ENCODE data around the gene PDE3A.

Gene PDE3A

DNA sequence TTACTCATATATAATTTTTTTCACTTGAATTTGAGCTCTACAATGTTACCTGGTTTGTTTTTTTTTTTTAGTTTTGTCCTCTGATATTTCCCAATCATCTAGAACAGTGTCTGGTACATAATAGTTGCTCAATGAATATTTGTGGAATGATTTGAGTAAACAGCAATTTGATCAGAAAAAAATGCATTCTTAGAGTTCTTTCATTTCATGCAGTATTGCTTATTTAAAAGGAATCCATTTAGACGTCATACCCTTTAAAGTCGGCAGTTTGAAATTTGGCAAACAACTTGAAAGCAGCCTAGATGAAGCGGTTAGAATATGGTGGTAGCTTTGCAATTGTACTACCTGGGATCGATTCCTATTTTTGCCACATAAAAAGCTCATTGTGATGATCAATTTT lies 140.0 kb downstream of the PDE3A start:
- no peak for DNase-seq (ENCODE audit: low read depth)
- H3K4me3 ChIP-seq (ENCODE audit: control insufficient read depth, low read depth, low read length): no peak overlapping the region
- TF ChIP-seq, protein P1, sequence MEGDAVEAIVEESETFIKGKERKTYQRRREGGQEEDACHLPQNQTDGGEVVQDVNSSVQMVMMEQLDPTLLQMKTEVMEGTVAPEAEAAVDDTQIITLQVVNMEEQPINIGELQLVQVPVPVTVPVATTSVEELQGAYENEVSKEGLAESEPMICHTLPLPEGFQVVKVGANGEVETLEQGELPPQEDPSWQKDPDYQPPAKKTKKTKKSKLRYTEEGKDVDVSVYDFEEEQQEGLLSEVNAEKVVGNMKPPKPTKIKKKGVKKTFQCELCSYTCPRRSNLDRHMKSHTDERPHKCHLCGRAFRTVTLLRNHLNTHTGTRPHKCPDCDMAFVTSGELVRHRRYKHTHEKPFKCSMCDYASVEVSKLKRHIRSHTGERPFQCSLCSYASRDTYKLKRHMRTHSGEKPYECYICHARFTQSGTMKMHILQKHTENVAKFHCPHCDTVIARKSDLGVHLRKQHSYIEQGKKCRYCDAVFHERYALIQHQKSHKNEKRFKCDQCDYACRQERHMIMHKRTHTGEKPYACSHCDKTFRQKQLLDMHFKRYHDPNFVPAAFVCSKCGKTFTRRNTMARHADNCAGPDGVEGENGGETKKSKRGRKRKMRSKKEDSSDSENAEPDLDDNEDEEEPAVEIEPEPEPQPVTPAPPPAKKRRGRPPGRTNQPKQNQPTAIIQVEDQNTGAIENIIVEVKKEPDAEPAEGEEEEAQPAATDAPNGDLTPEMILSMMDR (IDR thresholded peaks at IDR 0.05; ENCODE audit: control insufficient read depth, insufficient read depth, low read depth, low read length, missing control alignments): no peak

DNA sequence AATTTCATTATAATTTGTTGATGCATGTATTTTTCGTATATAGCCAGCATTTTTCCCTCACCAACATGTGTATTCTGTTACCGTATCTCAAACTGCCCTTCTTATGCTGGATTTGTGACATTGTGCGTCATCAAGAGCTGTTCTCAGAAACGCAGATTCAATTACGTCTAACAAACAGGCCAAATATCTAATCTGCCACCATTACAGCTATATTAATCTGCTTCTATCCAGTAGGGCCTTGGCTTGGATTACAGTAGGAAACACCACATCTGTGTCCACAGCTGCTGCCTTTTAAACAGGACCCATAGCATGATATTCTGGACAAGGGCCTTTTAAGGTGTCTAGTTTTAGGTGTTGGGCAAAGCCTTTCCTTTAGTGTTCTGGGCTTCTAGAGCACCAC lies 140.6 kb downstream of the PDE3A start:
- no peak for DNase-seq (ENCODE audit: low read depth)
- TF ChIP-seq, protein P1 (IDR thresholded peaks at IDR 0.05; ENCODE audit: control insufficient read depth, insufficient read depth, low read depth, low read length, missing control alignments): no peak
- H3K4me3 ChIP-seq (ENCODE audit: control insufficient read depth, low read depth, low read length): no peak overlapping the region

DNA sequence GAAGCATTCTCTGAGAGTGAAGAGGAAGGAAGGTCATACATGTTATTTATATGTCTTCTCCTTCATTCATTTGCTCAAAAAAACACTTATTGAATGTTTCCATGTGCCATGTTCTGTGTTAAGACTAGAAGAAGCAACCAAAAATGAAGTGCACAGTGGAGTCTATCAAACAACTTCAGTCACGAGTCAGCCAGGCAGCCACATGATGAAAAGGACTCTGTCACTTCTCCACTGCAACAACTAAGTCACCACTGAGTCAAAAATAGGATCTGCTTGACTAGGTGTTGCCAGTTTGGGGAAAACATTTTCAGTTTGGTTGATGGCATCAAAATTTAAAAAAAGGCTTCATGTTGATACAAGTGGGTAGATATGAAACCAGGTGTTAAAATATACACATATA lies 142.5 kb downstream of the PDE3A start:
- no peak for DNase-seq (ENCODE audit: low read depth)
- H3K4me3 ChIP-seq (ENCODE audit: control insufficient read depth, low read depth, low read length): no peak overlapping the region
- TF ChIP-seq, protein P1 (IDR thresholded peaks at IDR 0.05; ENCODE audit: control insufficient read depth, insufficient read depth, low read depth, low read length, missing control alignments): no peak

DNA sequence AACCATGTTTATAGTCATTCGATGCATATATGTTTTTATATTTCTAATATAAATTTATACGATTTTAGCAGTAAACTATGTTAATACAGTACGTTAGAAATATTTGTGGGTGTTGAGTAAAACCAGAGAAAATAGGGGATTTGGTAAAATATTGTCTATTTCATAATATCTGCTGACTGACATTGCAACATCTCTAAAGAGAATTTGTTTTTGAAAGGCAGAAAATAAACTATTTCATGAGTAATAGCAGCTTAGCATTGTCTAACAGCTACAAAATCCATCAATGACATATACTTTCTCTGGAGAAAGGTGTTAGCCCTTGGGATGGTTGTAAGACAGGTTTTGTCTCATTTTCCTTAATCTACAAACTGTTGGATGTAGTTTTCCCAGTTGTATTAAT lies 144.9 kb downstream of the PDE3A start:
- H3K4me3 ChIP-seq (ENCODE audit: control insufficient read depth, low read depth, low read length): no peak overlapping the region

DNA sequence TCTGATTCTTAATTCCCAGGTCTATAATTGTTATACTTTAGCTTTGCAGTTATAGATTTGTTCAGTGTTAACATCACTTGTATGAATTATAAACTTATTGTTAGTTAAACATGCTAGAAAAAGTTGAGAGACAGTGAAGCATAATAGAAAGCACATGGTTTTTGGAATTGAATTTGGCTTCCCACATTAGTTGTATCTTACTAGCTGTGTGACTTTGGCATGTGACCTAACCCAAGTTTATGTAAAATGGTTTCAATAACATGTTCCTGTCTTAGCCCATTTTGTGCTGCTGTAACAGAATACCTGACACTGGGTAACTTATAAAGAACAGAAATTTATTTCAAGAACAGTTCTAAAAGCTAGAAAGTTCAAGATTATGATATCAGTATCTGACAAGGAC lies 146.3 kb downstream of the PDE3A start:
- TF ChIP-seq, protein P1 (IDR thresholded peaks at IDR 0.05; ENCODE audit: control insufficient read depth, insufficient read depth, low read depth, low read length, missing control alignments): no peak
- no peak for DNase-seq (ENCODE audit: low read depth)
- H3K4me3 ChIP-seq (ENCODE audit: control insufficient read depth, low read depth, low read length): no peak overlapping the region

More for the DNA sequence above, 144.9 kb downstream of the PDE3A start:
- no peak for DNase-seq (ENCODE audit: low read depth)
- TF ChIP-seq, protein P1 (IDR thresholded peaks at IDR 0.05; ENCODE audit: control insufficient read depth, insufficient read depth, low read depth, low read length, missing control alignments): no peak

DNA sequence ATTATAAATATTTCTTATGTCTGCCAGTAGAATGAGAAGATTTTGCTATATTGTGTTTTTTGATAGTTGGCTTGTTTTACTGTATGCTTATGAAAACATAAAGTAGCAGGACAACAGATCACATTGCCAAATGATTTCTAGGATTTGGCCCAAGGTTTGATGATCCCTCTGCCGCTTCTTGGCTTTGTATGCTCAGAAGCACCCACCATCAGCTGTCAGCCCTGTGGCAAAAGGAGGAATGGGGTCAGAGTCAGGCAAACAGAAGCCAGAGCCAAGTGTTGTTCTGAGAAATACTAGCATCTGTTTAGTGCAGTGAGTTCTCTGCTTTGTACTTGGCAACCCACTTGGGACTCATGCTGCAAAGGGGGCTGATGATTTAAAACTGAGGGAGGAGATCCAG lies 152.2 kb downstream of the PDE3A start:
- TF ChIP-seq, protein P1 (IDR thresholded peaks at IDR 0.05; ENCODE audit: control insufficient read depth, insufficient read depth, low read depth, low read length, missing control alignments): no peak
- no peak for DNase-seq (ENCODE audit: low read depth)
- H3K4me3 ChIP-seq (ENCODE audit: control insufficient read depth, low read depth, low read length): no peak overlapping the region

DNA sequence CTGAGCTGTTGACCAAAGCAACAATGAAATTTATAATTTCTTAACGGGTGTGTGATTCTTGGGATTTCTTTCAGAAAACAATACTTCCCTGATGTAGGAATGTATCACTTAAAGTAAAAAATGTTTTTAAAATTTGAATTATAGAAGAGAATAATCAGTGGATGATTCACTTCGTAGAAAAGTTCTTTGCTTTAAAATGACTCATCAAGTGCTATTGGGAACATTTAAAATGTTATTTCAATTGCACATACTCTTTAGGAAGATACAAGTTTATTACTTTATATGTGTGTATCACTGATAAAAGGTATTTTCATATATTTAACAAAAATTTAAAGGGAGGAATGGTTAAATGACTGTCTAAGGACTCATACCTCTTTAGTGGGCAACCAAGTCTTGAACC lies 155.3 kb downstream of the PDE3A start:
- H3K4me3 ChIP-seq (ENCODE audit: control insufficient read depth, low read depth, low read length): no peak overlapping the region
- no peak for DNase-seq (ENCODE audit: low read depth)
- TF ChIP-seq, protein P1 (IDR thresholded peaks at IDR 0.05; ENCODE audit: control insufficient read depth, insufficient read depth, low read depth, low read length, missing control alignments): no peak
